ENCODE measurements around the gene RGS3.

DNA sequence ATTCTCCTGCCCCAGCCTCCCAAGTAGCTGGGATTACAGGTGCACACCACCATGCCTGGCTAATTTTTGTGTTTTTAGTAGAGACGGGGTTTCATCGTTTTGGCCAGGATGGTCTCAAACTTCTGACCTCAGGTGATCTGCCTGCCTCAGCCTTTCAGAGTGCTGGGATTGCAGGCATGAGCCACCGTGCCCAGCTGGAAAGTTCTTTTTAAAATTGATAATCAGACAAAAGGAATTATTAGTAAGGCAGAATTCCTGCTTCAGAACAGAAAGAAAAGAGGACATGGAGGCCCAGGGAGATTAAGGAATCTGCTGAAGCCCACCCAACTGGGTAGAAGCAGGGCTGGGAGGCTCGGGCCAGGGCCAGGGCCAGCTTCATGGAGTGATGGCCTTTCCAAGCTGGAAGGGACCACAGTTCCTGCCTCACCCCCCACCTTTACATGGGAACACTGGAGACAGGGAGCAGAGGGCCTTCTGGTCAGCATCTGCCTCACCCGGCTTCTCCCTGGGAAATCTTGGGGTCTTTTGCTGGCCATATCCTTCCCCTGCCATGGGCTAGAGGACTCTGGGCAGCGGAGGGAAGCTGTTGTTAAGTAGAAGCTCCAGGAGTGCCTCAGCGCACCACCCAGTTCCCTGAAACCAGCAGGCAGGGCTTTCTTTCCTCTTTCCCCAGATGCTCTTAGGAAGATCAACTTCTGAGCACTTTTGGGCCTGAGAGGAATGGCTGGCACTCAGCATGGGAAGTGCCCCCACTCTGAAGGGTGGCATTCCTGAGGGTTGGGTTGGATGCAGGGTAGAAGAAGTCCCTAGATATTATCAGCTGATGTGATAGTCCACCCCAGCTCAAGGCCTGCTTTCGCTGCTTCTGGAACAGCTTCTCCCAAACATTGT, 70.1 kb downstream of the RGS3 start:
- TF ChIP-seq, protein P1, sequence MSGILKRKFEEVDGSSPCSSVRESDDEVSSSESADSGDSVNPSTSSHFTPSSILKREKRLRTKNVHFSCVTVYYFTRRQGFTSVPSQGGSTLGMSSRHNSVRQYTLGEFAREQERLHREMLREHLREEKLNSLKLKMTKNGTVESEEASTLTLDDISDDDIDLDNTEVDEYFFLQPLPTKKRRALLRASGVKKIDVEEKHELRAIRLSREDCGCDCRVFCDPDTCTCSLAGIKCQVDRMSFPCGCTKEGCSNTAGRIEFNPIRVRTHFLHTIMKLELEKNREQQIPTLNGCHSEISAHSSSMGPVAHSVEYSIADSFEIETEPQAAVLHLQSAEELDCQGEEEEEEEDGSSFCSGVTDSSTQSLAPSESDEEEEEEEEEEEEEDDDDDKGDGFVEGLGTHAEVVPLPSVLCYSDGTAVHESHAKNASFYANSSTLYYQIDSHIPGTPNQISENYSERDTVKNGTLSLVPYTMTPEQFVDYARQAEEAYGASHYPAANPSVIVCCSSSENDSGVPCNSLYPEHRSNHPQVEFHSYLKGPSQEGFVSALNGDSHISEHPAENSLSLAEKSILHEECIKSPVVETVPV (CRISPR knock-in tag; IDR thresholded peaks at IDR 0.05), result no peak
- TF ChIP-seq PPARA (CRISPR knock-in tag; IDR thresholded peaks at IDR 0.05; ENCODE audit: borderline replicate concordance) (no peak), ZFP3 (CRISPR knock-in tag; IDR thresholded peaks at IDR 0.05) (no peak), SNAI2 (CRISPR knock-in tag; IDR thresholded peaks at IDR 0.05) (no peak), TOX (CRISPR knock-in tag; IDR thresholded peaks at IDR 0.05; ENCODE audit: borderline replicate concordance) (no peak), ZFP30 (CRISPR knock-in tag; IDR thresholded peaks at IDR 0.05) (no peak), RARB (CRISPR knock-in tag; IDR thresholded peaks at IDR 0.05) (no peak), GLIS3 (CRISPR knock-in tag; IDR thresholded peaks at IDR 0.05) (no peak)
- TF ChIP-seq, protein P2, sequence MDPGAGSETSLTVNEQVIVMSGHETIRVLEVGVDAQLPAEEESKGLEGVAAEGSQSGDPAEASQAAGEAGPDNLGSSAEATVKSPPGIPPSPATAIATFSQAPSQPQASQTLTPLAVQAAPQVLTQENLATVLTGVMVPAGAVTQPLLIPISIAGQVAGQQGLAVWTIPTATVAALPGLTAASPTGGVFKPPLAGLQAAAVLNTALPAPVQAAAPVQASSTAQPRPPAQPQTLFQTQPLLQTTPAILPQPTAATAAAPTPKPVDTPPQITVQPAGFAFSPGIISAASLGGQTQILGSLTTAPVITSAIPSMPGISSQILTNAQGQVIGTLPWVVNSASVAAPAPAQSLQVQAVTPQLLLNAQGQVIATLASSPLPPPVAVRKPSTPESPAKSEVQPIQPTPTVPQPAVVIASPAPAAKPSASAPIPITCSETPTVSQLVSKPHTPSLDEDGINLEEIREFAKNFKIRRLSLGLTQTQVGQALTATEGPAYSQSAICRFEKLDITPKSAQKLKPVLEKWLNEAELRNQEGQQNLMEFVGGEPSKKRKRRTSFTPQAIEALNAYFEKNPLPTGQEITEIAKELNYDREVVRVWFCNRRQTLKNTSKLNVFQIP (CRISPR knock-in tag; IDR thresholded peaks at IDR 0.05; ENCODE audit: borderline replicate concordance, low read depth), result no peak
- TF ChIP-seq, protein P3, sequence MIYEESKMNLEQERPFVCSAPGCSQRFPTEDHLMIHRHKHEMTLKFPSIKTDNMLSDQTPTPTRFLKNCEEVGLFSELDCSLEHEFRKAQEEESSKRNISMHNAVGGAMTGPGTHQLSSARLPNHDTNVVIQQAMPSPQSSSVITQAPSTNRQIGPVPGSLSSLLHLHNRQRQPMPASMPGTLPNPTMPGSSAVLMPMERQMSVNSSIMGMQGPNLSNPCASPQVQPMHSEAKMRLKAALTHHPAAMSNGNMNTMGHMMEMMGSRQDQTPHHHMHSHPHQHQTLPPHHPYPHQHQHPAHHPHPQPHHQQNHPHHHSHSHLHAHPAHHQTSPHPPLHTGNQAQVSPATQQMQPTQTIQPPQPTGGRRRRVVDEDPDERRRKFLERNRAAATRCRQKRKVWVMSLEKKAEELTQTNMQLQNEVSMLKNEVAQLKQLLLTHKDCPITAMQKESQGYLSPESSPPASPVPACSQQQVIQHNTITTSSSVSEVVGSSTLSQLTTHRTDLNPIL (CRISPR knock-in tag; IDR thresholded peaks at IDR 0.05; ENCODE audit: low read depth), result no peak
